Stimulated activated CD4-positive, alpha-beta T cell treated with anti-CD3 and anti-CD28 coated beads, Interleukin-1b, Interleukin-23, amount 100 ng/mL, for 1 hour (primary cell): ENCODE measurements around the gene HPSE2.
"Not testable (repeated sequence)": the region's sequence is repeated elsewhere in the genome, so short reads cannot be mapped to it uniquely, and the experiment has no call there.

Experiments
- DNase-seq, 2 donors: peaks; one replicate each; pipeline ENCODE4 v3.0.0-alpha.2; 2020; ENCODE audit warnings: low read depth in 2 of 2

Gene HPSE2

GRCh38 chr10:99005254-99005653 is 230.4 kb downstream of the HPSE2 start:
- no peak for DNase-seq

- DNase-seq = no peak
Measured at GRCh38 chr10:99004738-99005137, 230.9 kb downstream of the HPSE2 start.

GRCh38 chr10:99002392-99002791 is 233.3 kb downstream of the HPSE2 start:
- DNase-seq = no peak

- no peak for DNase-seq
Measured at GRCh38 chr10:98997596-98997995, 238.1 kb downstream of the HPSE2 start.

GRCh38 chr10:98994030-98994429 is 241.6 kb downstream of the HPSE2 start:
- no peak for DNase-seq

- not testable (repeated sequence) for DNase-seq
Measured at GRCh38 chr10:98983751-98984150, 251.9 kb downstream of the HPSE2 start.

GRCh38 chr10:98980353-98980752 is 255.3 kb downstream of the HPSE2 start:
- DNase-seq = no peak

- no peak for DNase-seq
Measured at GRCh38 chr10:98971464-98971863, 264.2 kb downstream of the HPSE2 start.

- DNase-seq = no peak
Measured at GRCh38 chr10:98967601-98968000, 268.1 kb downstream of the HPSE2 start.

GRCh38 chr10:98963608-98964007 is 272.0 kb downstream of the HPSE2 start:
- no peak for DNase-seq

GRCh38 chr10:98959379-98959778 is 276.3 kb downstream of the HPSE2 start:
- no peak for DNase-seq

GRCh38 chr10:98957801-98958200 is 277.9 kb downstream of the HPSE2 start:
- DNase-seq = no peak

GRCh38 chr10:98956576-98957260 is 278.9 kb downstream of the HPSE2 start:
- DNase-seq = no peak

- DNase-seq = no peak
Measured at GRCh38 chr10:98953251-98953650, 282.4 kb downstream of the HPSE2 start.

- DNase-seq = no peak
Measured at GRCh38 chr10:98951269-98952000, 284.2 kb downstream of the HPSE2 start.

GRCh38 chr10:98950106-98950505 is 285.5 kb downstream of the HPSE2 start:
- DNase-seq = no peak

GRCh38 chr10:98949306-98949705 is 286.3 kb downstream of the HPSE2 start:
- no peak for DNase-seq

GRCh38 chr10:98943681-98944080 is 292.0 kb downstream of the HPSE2 start:
- no peak for DNase-seq

- no peak for DNase-seq
Measured at GRCh38 chr10:98929709-98930108, 305.9 kb downstream of the HPSE2 start.

GRCh38 chr10:98925651-98926050 is 310.0 kb downstream of the HPSE2 start:
- no peak for DNase-seq

GRCh38 chr10:98924526-98924925 is 311.1 kb downstream of the HPSE2 start:
- no peak for DNase-seq

- DNase-seq = no peak
Measured at GRCh38 chr10:98921316-98921715, 314.3 kb downstream of the HPSE2 start.

- DNase-seq = no peak
Measured at GRCh38 chr10:98920807-98921206, 314.8 kb downstream of the HPSE2 start.
